Natural killer cell treated with Interleukin-12 subunit alpha and Interleukin-12 subunit beta and Interleukin-15 and Interleukin-18, amount 100 ng/mL, for 72 hours (primary cell): ENCODE data around the gene DPP7. TPM values are rescaled to one million over a fixed set of nuclear protein-coding genes. Genes with fewer than 3 reads are reported as not detected.

Experiments
- ATAC-seq, 2 donors: fragments of 150-1000 bp; cut with Tn5 transposase in 1 of 2; sonication (Bioruptor Pico), chemical (Tn5 transposase) in 1 of 2; 2 replicates each; pipeline ENCODE4 v1.10.0; 2021
- DNase-seq: peaks from one replicate; pipeline ENCODE4 v3.0.0; 2022; ENCODE audit warnings: low spot score
- H3K27ac Mint-ChIP-seq, 2 donors: 1 replicate in 1 of 2; 2 replicates in 1 of 2; pipeline ENCODE4 v1.8.0; 2022; ENCODE audit warnings: mixed read lengths in 2 of 2, mild to moderate bottlenecking in 1 of 2, moderate library complexity in 1 of 2
- H3K27me3 Mint-ChIP-seq, 2 donors: 1 replicate in 1 of 2; 2 replicates in 1 of 2; pipeline ENCODE4 v1.8.0; 2022; ENCODE audit warnings: mixed read lengths in 2 of 2
- H3K36me3 Mint-ChIP-seq: one replicate; pipeline ENCODE4 v1.8.0; 2022; ENCODE audit warnings: mixed read lengths
- H3K4me1 Mint-ChIP-seq, 2 donors: 1 replicate in 1 of 2; 2 replicates in 1 of 2; pipeline ENCODE4 v1.8.0; 2022; ENCODE audit warnings: low read depth in 2 of 2, mixed read lengths in 2 of 2, mild to moderate bottlenecking in 1 of 2
- H3K4me3 Mint-ChIP-seq: one replicate; pipeline ENCODE4 v1.8.0; 2022; ENCODE audit warnings: mixed read lengths
- H3K9me3 Mint-ChIP-seq: 2 replicates; pipeline ENCODE4 v1.8.0; 2022; ENCODE audit warnings: mixed read lengths
- total RNA-seq, 2 donors: library from RNA; stranded (reverse); gene quantifications; one replicate each; pipeline ENCODE4 v1.2.3, GENCODE V29; 2022

DPP7 gene
- total RNA-seq = 100 to 1,000 TPM; 188 to 310 TPM

DNA sequence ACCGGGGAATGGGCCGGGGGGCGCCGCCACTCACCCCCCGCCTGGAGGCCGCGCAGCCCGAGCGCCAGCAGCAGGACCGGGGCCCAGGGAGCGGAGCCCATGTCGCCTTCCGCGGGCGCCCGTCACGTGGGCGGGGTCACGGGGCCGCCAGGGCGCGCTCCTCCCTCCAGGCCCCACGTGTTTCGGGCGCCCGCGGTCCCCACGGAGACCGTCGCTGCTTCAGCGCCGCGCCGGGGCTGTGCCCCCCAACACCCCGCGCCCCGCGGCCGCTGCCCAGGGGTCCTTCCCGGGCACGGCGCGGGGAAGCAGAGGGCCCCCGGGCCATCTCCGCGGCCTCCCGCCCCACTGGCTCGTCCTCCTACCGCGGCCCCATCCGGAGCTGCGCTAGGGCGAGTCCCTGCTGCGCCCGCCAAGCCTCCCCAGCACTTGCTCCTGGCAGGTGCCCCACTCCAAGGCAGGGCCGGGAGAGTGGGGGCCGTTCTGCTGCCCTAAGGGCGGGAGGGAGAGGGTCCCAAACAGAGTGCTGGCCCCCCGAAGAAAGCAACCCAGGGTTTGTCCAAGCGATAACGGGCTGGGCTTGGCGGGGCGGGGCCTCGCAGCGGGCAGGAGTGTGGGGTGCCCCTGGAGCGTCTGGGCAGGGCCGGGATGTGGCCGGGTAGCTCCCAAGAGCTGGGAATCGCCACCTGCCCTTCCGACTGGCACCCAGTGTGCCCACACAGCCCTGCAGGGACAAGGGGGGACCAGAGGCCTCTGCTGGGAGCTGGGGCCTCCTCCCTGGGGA is at the start of gene DPP7:
TSS of gene DPP7 (minus strand) at position 121 of the 781 bp plus-strand sequence. CDS start at position 101, 20 bp downstream.
- no peaks in the 10 kb centered on the region for H3K9me3 Mint-ChIP-seq
- H3K36me3 Mint-ChIP-seq = no peaks in the 10 kb centered on the region
- DNase-seq (peak; percentile 87), ATAC-seq (peak; percentile 93 to 95)
- peak within 1 kb of the TSS; percentile 51 for H3K4me3 Mint-ChIP-seq
- no peaks in the 10 kb centered on the region for H3K27me3 Mint-ChIP-seq
- peaks cover 0 to 10% of the 10 kb centered on the region in 2 donors for H3K4me1 Mint-ChIP-seq
- H3K27ac Mint-ChIP-seq = peak within 1 kb of the TSS in 1 of 2 donors; percentile 35

DNA sequence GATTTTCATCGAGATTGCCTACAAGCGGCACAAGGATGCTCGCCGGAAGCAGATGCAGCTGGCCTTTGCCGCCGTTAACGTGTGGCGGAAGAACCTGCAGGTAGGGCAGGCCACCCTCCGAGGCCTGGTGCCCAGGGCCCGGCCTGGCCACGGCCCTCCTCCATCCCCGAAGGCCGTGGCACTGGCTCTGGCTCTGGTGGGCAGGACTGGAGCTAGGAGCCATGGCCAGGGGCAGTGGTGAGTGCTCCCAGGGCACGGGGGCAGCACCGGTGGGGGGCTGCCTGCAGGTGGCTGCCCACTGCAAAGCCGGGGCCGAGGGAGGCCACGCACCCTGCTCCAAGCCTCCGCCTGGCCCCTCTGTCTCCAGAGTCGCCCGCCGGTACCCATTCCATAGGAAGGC is 49.3 kb upstream of the DPP7 start:
- ATAC-seq (no peak), DNase-seq (no peak)
- H3K36me3 Mint-ChIP-seq = no peaks in the 10 kb centered on the region
- H3K4me1 Mint-ChIP-seq = peaks cover 0 to 5% of the 10 kb centered on the region in 2 donors
- H3K4me3 Mint-ChIP-seq = no peak overlapping the region
- peaks cover 16 to 17% of the 10 kb centered on the region in 2 donors for H3K27me3 Mint-ChIP-seq
- H3K27ac Mint-ChIP-seq = no peak overlapping the region
- H3K9me3 Mint-ChIP-seq = no peaks in the 10 kb centered on the region

DNA sequence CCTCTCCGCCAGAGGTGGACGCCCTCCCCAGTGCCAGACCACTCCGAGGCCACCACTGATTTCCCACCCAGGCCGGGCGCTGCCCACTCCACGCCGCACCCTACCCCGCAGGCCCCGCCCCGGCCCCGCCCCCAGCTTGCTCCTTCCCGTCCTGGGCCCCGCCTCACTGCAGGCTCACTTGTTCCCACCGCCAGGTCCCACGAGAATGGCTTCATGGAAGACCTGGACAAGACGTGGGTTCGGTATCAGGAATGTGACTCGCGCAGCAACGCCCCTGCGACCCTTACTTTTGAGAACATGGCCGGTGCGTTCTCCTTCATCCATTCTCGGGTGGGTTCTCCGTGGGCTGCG is 48.8 kb upstream of the DPP7 start:
- Mint-ChIP-seq H3K27me3 (peaks cover 16 to 19% of the 10 kb centered on the region in 2 donors), H3K4me1 (peaks cover 0 to 6% of the 10 kb centered on the region in 2 donors), H3K27ac (no peak overlapping the region), H3K36me3 (no peaks in the 10 kb centered on the region), H3K4me3 (no peak overlapping the region), H3K9me3 (no peaks in the 10 kb centered on the region)
- DNase-seq (no peak), ATAC-seq (no peak)

DNA sequence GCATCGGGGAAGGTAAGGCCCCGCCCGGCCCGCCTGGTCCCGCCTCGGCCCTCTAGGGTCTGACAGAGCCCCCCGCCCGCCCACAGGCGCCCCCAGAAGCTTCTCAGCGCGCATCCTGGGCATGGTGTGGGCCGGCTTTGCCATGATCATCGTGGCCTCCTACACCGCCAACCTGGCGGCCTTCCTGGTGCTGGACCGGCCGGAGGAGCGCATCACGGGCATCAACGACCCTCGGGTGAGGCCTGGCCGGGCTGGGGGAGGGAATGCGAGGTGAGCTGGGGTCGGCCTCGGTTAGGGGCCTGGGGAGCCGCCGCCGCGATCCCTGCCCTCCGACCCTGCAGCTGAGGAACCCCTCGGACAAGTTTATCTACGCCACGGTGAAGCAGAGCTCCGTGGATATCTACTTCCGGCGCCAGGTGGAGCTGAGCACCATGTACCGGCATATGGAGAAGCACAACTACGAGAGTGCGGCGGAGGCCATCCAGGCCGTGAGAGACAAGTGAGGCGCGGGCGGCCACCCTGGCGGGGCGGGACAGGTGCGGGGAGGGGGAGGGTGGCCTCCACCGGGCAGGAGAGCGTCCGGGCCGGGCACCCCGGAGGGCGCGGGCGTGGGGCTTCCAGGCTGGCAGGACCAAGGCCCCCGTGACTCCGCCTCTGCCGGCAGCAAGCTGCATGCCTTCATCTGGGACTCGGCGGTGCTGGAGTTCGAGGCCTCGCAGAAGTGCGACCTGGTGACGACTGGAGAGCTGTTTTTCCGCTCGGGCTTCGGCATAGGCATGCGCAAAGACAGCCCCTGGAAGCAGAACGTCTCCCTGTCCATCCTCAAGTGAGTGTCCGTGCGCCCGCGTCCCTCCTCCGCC is 48.2 kb upstream of the DPP7 start:
- Mint-ChIP-seq H3K4me3 (no peak overlapping the region), H3K4me1 (peaks cover 0 to 10% of the 10 kb centered on the region in 2 donors), H3K9me3 (no peaks in the 10 kb centered on the region), H3K27ac (no peak overlapping the region), H3K36me3 (no peaks in the 10 kb centered on the region), H3K27me3 (peaks cover 21 to 25% of the 10 kb centered on the region in 2 donors)
- no peak for DNase-seq
- no peak for ATAC-seq

DNA sequence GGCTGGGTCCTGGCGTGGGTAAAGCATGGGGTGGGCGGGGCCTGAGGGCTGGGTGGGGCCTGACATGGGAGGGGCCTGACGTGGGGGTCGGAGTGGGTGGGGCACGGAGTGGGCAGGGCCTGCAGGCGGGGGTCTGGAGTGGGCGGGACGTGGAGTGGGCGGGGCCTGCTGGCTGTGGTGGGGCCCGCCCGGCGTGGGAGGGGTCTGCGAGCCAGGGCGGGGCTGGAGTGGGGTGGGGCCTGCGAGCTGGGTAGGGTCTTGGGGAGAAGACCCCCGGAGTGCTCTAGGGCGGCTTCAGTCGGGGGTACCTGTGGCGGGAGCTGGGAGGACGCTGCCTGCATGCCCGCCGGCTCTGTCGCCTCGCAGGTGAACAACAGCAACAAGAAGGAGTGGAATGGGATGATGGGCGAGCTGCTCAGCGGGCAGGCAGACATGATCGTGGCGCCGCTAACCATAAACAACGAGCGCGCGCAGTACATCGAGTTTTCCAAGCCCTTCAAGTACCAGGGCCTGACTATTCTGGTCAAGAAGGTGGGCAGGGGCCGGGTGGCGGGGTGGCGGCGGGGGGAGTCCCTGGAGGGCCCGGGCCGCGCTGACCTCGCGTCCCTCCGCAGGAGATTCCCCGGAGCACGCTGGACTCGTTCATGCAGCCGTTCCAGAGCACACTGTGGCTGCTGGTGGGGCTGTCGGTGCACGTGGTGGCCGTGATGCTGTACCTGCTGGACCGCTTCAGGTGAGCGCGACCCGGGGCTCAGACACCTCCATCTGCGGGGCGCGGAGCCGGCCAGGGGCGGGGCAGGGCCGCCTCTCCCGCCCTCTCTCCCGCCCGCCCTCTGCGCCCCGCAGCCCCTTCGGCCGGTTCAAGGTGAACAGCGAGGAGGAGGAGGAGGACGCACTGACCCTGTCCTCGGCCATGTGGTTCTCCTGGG is 47.3 kb upstream of the DPP7 start:
- Mint-ChIP-seq H3K4me1 (peaks cover 0 to 15% of the 10 kb centered on the region in 2 donors), H3K4me3 (no peak overlapping the region)
- DNase-seq = no peak

DNA sequence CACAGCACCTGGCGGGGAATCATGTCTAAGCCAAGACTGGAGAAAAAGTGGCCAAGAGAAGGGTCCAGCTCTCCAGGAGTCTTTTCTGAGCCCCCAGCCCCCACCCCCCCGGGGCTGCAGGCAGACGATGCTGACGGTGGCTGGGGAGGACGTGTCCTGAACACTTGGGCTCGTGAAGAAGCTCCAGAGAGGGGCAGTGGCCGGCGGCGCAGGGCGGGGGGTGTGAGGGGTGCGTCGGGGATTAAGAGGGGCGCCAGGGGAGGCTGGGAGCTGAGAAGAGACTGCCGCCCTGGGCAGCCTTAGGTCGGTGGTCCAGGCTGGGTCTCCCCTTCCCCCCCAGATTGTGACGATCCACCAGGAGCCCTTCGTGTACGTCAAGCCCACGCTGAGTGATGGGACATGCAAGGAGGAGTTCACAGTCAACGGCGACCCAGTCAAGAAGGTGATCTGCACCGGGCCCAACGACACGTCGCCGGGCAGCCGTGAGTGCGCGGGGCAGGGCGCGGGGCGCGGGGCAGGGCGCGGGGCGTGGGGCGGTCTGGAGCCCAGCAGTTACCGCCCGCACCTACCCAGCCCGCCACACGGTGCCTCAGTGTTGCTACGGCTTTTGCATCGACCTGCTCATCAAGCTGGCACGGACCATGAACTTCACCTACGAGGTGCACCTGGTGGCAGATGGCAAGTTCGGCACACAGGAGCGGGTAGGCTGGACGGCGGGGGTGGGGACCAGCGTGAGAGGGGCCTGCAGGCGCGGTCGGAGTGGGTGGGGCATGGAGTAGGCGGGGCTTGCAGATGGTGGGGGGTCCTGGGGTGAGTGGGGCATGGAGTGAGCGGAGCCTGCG is 46.4 kb upstream of the DPP7 start:
- no peak for DNase-seq
- Mint-ChIP-seq H3K4me1 (peaks cover 0 to 15% of the 10 kb centered on the region in 2 donors), H3K36me3 (no peaks in the 10 kb centered on the region), H3K9me3 (no peaks in the 10 kb centered on the region), H3K27ac (no peak overlapping the region), H3K4me3 (no peak overlapping the region), H3K27me3 (peaks cover 18 to 19% of the 10 kb centered on the region in 2 donors)
- ATAC-seq = no peak

More for the DNA sequence above, 47.3 kb upstream of the DPP7 start:
- ATAC-seq = no peak
- Mint-ChIP-seq H3K9me3 (no peaks in the 10 kb centered on the region), H3K36me3 (no peaks in the 10 kb centered on the region), H3K27ac (no peak overlapping the region), H3K27me3 (peaks cover 21 to 25% of the 10 kb centered on the region in 2 donors)

DNA sequence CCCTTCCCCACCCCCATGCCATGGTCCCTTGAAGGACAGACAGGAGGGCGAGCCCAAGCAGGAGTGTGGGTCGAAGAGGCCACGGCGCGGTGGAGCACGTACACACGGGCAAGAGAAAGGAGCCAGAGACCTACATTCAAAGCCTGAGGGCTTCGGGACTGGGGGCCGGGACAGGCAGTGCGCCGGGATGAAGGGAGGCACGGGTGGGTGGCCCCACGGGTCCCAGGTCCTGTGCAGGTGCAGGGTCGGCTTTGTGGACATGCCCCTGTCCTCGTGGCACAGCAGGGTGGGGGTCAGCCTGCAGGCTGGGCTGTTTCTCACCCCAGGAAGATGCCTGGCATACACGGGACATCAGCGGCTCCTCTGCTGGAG is 45.5 kb upstream of the DPP7 start:
- DNase-seq = no peak
- Mint-ChIP-seq H3K9me3 (no peaks in the 10 kb centered on the region), H3K4me1 (peaks cover 0 to 15% of the 10 kb centered on the region in 2 donors), H3K36me3 (no peaks in the 10 kb centered on the region), H3K4me3 (no peak overlapping the region), H3K27ac (no peak overlapping the region), H3K27me3 (peaks cover 19% of the 10 kb centered on the region in 2 donors)
- no peak for ATAC-seq

DNA sequence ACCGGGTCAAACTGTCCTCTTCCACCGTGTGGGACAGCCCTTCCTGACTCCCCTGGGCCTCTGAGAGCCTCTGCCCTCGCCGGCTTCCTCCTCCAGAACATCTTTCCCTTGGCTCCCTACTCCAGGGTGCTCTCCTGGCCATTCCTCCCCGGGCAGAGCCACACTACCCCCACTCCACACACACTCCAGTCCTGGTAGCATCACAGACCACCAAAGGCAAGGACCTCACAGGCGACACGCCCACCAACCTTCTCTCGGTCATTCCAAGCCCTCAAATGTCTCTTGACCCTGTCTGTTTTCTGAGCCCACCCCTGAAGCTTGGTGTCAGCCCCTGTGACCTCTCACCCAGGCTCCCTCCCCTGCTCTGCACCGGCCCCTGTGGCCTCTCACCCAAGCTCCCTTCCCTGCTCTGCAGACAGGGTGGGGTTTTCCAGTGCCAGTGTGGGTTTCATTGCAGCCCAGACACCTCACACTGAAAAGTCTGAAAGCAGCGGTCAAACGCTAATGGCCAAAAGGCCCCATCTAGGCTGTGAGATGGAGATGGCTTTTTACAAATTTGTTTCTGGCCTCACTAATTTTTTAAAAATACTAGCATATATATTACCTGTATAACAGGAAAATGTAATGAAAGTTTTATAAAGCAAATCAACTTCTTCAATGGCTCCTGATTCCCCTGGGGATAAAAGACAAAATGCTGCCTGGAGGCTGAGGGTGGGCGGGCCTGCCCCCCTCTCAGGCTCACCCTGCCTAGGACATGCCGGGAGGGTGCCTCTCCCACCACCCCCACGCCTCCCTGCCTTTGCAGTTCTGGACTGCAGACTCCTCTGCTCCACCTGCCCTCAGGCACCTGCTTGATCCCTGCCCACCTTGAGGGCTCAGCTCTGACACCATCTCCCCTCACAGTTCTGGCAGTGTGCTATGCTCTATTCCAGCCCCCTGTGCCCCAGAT is 44.8 kb upstream of the DPP7 start:
- no peak overlapping the region for H3K27ac Mint-ChIP-seq
- no peak for DNase-seq
- peaks cover 0 to 15% of the 10 kb centered on the region in 2 donors for H3K4me1 Mint-ChIP-seq
- H3K4me3 Mint-ChIP-seq = no peak overlapping the region
- peaks cover 19% of the 10 kb centered on the region in 2 donors for H3K27me3 Mint-ChIP-seq
- H3K9me3 Mint-ChIP-seq = no peaks in the 10 kb centered on the region
- ATAC-seq = no peak
- H3K36me3 Mint-ChIP-seq = no peaks in the 10 kb centered on the region

DNA sequence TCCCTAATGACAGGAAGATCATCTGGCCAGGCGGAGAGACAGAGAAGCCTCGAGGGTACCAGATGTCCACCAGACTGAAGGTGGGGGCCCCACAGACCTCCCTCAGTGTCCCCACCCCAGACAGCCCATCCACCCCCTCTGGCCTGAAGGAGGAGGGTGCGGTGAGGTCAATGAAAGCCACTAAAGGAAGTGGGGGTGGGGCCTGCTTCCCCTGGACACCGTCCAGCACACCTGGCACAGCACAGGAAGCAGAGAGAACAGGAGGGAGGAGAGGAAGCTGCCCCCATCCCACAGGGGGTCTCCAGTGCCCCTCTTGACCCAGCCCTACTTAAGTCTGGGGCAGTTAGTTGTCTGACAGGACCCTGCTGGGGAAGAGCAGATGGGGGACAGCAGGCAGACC is 44.1 kb upstream of the DPP7 start:
- Mint-ChIP-seq H3K27ac (no peak overlapping the region), H3K36me3 (no peaks in the 10 kb centered on the region), H3K27me3 (peaks cover 19% of the 10 kb centered on the region in 2 donors), H3K4me1 (peaks cover 0 to 15% of the 10 kb centered on the region in 2 donors), H3K4me3 (no peak overlapping the region), H3K9me3 (no peaks in the 10 kb centered on the region)
- ATAC-seq (no peak), DNase-seq (no peak)

DNA sequence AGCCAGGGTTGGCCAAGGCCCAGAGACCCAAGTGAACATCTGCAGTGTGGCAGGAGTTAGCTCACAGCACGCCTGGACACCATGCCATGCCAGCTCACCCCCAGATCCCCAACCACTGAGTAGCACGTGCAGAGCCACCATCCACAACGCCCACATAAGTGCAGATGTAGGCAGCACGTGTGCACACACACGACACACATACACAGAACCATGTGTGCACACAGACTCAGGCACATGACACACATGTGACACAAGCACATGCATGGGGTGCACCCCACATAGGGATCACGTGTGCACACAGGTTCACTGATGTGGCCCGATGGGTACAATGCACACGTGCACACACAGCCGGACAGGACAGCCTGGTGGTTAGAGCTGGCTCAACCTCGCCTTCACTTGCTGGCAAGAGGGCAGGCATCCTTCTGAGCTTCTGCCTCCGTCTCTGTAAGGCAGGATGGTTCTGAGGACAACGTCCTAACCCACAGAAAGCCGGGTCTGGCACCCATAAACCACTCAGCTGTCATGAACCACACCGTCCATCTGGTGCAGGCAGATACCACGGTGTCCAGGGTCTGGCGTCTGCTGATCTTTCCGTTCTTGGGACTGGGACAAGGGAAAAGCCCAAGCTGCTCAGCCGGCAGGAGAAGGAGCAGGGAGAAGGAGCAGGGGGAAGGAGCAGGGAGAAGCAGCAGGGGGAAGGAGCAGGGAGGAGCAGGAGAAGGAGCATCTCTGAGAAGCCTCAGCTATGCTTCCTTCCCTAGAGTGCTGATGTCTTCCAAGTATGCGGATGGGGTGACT is 43.3 kb upstream of the DPP7 start:
- ATAC-seq = no peak
- Mint-ChIP-seq H3K9me3 (no peaks in the 10 kb centered on the region), H3K27ac (no peak overlapping the region), H3K27me3 (peaks cover 17 to 19% of the 10 kb centered on the region in 2 donors), H3K4me1 (peaks cover 0 to 15% of the 10 kb centered on the region in 2 donors), H3K4me3 (no peak overlapping the region), H3K36me3 (no peaks in the 10 kb centered on the region)
- no peak for DNase-seq

DNA sequence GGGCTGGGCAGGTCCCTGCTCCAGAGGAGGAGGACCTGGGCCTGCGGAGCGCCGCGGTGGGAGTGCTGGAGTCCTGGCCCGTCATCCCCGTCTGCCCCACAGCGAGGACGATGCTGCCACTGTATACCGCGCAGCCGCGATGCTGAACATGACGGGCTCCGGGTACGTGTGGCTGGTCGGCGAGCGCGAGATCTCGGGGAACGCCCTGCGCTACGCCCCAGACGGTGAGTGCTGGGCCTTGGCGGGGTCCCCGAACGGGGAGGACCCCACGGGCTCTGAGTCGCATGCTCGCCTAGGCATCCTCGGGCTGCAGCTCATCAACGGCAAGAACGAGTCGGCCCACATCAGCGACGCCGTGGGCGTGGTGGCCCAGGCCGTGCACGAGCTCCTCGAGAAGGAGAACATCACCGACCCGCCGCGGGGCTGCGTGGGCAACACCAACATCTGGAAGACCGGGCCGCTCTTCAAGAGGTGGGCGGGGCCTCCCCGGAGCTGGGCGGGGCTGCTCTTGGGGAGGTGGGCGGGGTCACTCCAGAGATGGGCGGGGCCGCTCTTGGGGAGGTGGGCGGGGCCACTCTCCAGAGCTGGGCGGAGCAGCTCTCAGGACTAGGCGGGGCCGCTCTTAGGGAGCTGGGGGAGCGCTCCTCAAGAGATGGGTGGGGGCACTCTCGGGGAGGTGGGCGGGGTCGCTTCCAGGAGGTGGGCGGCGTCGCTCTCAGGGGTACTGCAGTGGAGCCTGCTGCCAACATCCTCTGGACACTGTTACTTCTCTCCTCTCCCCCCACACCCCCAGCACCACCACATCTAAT is 42.2 kb upstream of the DPP7 start:
- ATAC-seq (peak; percentile 77 to 88), DNase-seq (no peak)
- no peak overlapping the region for H3K4me3 Mint-ChIP-seq
- H3K4me1 Mint-ChIP-seq = peaks cover 0 to 15% of the 10 kb centered on the region in 2 donors
- H3K27me3 Mint-ChIP-seq = peaks cover 17 to 19% of the 10 kb centered on the region in 2 donors
- H3K36me3 Mint-ChIP-seq = no peaks in the 10 kb centered on the region
- no peak overlapping the region for H3K27ac Mint-ChIP-seq
- H3K9me3 Mint-ChIP-seq = no peaks in the 10 kb centered on the region
